Activated naive CD8-positive, alpha-beta T cell treated with anti-CD3 and anti-CD28 coated beads for 36 hours (primary cell): Measurements from ENCODE around the gene FCHSD1. TPM values are rescaled to one million over a fixed set of nuclear protein-coding genes. Genes with fewer than 3 reads are reported as not detected.
A peak's percentile ranks its signal among the peaks of the same experiment; 100 is the strongest.

Experiments
- DNase-seq: peaks from one replicate; pipeline ENCODE4 v3.0.0; 2021
- H3K27ac Mint-ChIP-seq: one replicate; pipeline ENCODE4 v1.8.0; 2022; ENCODE audit warnings: mild to moderate bottlenecking, moderate library complexity, mixed read lengths
- H3K27me3 Mint-ChIP-seq: one replicate; pipeline ENCODE4 v1.8.0; 2022; ENCODE audit warnings: mild to moderate bottlenecking, mixed read lengths
- H3K36me3 Mint-ChIP-seq: one replicate; pipeline ENCODE4 v1.8.0; 2021; ENCODE audit warnings: mild to moderate bottlenecking, mixed read lengths
- H3K4me1 Mint-ChIP-seq: one replicate; pipeline ENCODE4 v1.8.0; 2021; ENCODE audit warnings: mixed read lengths
- H3K4me3 Mint-ChIP-seq: one replicate; pipeline ENCODE4 v1.8.0; 2022; ENCODE audit warnings: mild to moderate bottlenecking, moderate library complexity, mixed read lengths
- H3K9me3 Mint-ChIP-seq: one replicate; pipeline ENCODE4 v1.8.0; 2022; ENCODE audit warnings: mixed read lengths
- total RNA-seq, 2 experiments: library from RNA; stranded (reverse); gene quantifications; one replicate each; pipeline ENCODE4 v1.2.3, GENCODE V29; 2021

FCHSD1 gene
- total RNA-seq, result 10 to 100 TPM; 22.4 to 24.8 TPM

- Mint-ChIP-seq H3K27me3 (no peaks in the 10 kb centered on the region), H3K9me3 (no peaks in the 10 kb centered on the region), H3K27ac (peak within 1 kb of the TSS; percentile 92), H3K4me1 (peaks cover 23% of the 10 kb centered on the region), H3K36me3 (peaks cover 5% of the 10 kb centered on the region), H3K4me3 (peak within 1 kb of the TSS; percentile 95)
- DNase-seq, result peak; percentile 83
Measured at GRCh38 chr5:141650851-141651727, at the start of gene FCHSD1. Gene FCHSD1, minus strand, starts transcription at chr5:141651418. Its CDS starts 50 bp downstream, at chr5:141651368.

GRCh38 chr5:141697586-141697985 lies 46.4 kb upstream of the FCHSD1 start:
- Mint-ChIP-seq H3K27me3 (peaks cover 41% of the 10 kb centered on the region), H3K4me1 (peaks cover 23% of the 10 kb centered on the region), H3K9me3 (no peaks in the 10 kb centered on the region), H3K27ac (no peak overlapping the region), H3K36me3 (no peaks in the 10 kb centered on the region), H3K4me3 (no peak overlapping the region)
- DNase-seq, result no peak

GRCh38 chr5:141696431-141696830 lies 45.2 kb upstream of the FCHSD1 start:
- Mint-ChIP-seq H3K4me1 (peaks cover 22% of the 10 kb centered on the region), H3K36me3 (no peaks in the 10 kb centered on the region), H3K4me3 (no peak overlapping the region), H3K27me3 (peaks cover 41% of the 10 kb centered on the region), H3K9me3 (no peaks in the 10 kb centered on the region), H3K27ac (no peak overlapping the region)
- DNase-seq, result no peak

GRCh38 chr5:141695627-141696215 lies 44.5 kb upstream of the FCHSD1 start:
- peaks cover 17% of the 10 kb centered on the region for H3K4me1 Mint-ChIP-seq
- no peak overlapping the region for H3K27ac Mint-ChIP-seq
- no peaks in the 10 kb centered on the region for H3K9me3 Mint-ChIP-seq
- no peak for DNase-seq
- H3K27me3 Mint-ChIP-seq, result peaks cover 36% of the 10 kb centered on the region
- no peaks in the 10 kb centered on the region for H3K36me3 Mint-ChIP-seq
- H3K4me3 Mint-ChIP-seq, result no peak overlapping the region

- Mint-ChIP-seq H3K4me1 (peaks cover 17% of the 10 kb centered on the region), H3K27me3 (peaks cover 24% of the 10 kb centered on the region), H3K27ac (no peak overlapping the region), H3K36me3 (no peaks in the 10 kb centered on the region), H3K4me3 (no peak overlapping the region), H3K9me3 (no peaks in the 10 kb centered on the region)
- DNase-seq, result no peak
Measured at GRCh38 chr5:141694479-141694878, 43.3 kb upstream of the FCHSD1 start.

- Mint-ChIP-seq H3K9me3 (no peaks in the 10 kb centered on the region), H3K36me3 (no peaks in the 10 kb centered on the region), H3K27ac (peak overlapping the region; percentile 78), H3K27me3 (peaks cover 18% of the 10 kb centered on the region), H3K4me1 (peaks cover 17% of the 10 kb centered on the region), H3K4me3 (peak overlapping the region; percentile 12)
- DNase-seq, result peak; percentile 64
Measured at GRCh38 chr5:141692919-141693725, 41.9 kb upstream of the FCHSD1 start.

GRCh38 chr5:141692533-141692888 lies 41.3 kb upstream of the FCHSD1 start:
- H3K4me3 Mint-ChIP-seq, result peak overlapping the region; percentile 73
- DNase-seq, result no peak
- no peaks in the 10 kb centered on the region for H3K36me3 Mint-ChIP-seq
- peaks cover 17% of the 10 kb centered on the region for H3K4me1 Mint-ChIP-seq
- H3K27ac Mint-ChIP-seq, result no peak overlapping the region
- peaks cover 12% of the 10 kb centered on the region for H3K27me3 Mint-ChIP-seq
- H3K9me3 Mint-ChIP-seq, result no peaks in the 10 kb centered on the region

- Mint-ChIP-seq H3K9me3 (no peaks in the 10 kb centered on the region), H3K27ac (no peak overlapping the region), H3K27me3 (peaks cover 7% of the 10 kb centered on the region), H3K4me1 (peaks cover 17% of the 10 kb centered on the region), H3K4me3 (peak overlapping the region; percentile 73), H3K36me3 (no peaks in the 10 kb centered on the region)
- DNase-seq, result peak; percentile 86
Measured at GRCh38 chr5:141691867-141692532, 40.8 kb upstream of the FCHSD1 start.

- Mint-ChIP-seq H3K4me1 (peaks cover 17% of the 10 kb centered on the region), H3K27ac (no peak overlapping the region), H3K36me3 (no peaks in the 10 kb centered on the region), H3K27me3 (peaks cover 2% of the 10 kb centered on the region), H3K9me3 (no peaks in the 10 kb centered on the region), H3K4me3 (no peak overlapping the region)
- no peak for DNase-seq
Measured at GRCh38 chr5:141691286-141691866, 40.2 kb upstream of the FCHSD1 start.

- Mint-ChIP-seq H3K27me3 (no peaks in the 10 kb centered on the region), H3K9me3 (no peaks in the 10 kb centered on the region), H3K4me3 (no peak overlapping the region), H3K27ac (no peak overlapping the region), H3K4me1 (peaks cover 15% of the 10 kb centered on the region), H3K36me3 (no peaks in the 10 kb centered on the region)
- no peak for DNase-seq
Measured at GRCh38 chr5:141686648-141687416, 35.6 kb upstream of the FCHSD1 start.

GRCh38 chr5:141685591-141685990 lies 34.4 kb upstream of the FCHSD1 start:
- Mint-ChIP-seq H3K4me3 (no peak overlapping the region), H3K27me3 (no peaks in the 10 kb centered on the region), H3K9me3 (no peaks in the 10 kb centered on the region)

GRCh38 chr5:141683596-141684141 lies 32.5 kb upstream of the FCHSD1 start:
- Mint-ChIP-seq H3K27me3 (no peaks in the 10 kb centered on the region), H3K36me3 (no peaks in the 10 kb centered on the region), H3K9me3 (no peaks in the 10 kb centered on the region), H3K4me3 (peak overlapping the region; percentile 46), H3K4me1 (peaks cover 27% of the 10 kb centered on the region), H3K27ac (no peak overlapping the region)
- DNase-seq, result no peak

More at GRCh38 chr5:141685591-141685990, 34.4 kb upstream of the FCHSD1 start:
- Mint-ChIP-seq H3K27ac (no peak overlapping the region), H3K4me1 (peaks cover 26% of the 10 kb centered on the region), H3K36me3 (no peaks in the 10 kb centered on the region)
- no peak for DNase-seq

- H3K36me3 Mint-ChIP-seq, result no peaks in the 10 kb centered on the region
- peak within 1 kb of the TSS; percentile 67 for H3K27ac Mint-ChIP-seq
- H3K4me1 Mint-ChIP-seq, result peaks cover 27% of the 10 kb centered on the region
- DNase-seq, result peak; percentile 50
- no peaks in the 10 kb centered on the region for H3K9me3 Mint-ChIP-seq
- no peaks in the 10 kb centered on the region for H3K27me3 Mint-ChIP-seq
- H3K4me3 Mint-ChIP-seq, result peak within 1 kb of the TSS; percentile 76
Measured at GRCh38 chr5:141681695-141682641, 30.8 kb upstream of the FCHSD1 start, which contains the start of gene ARAP3. Gene ARAP3, minus strand, starts transcription at chr5:141682230. Its CDS starts 1,744 bp downstream, at chr5:141680486.
